HCT116 (cell line): ENCODE data around the gene SCN2B.

ENCODE experiments used
- EGR1 ChIP-seq: IDR thresholded peaks from 2 replicates; pipeline ENCODE4 v1.6.1; 2012; ENCODE audit warnings: low read depth
- ELF1 ChIP-seq: IDR thresholded peaks from 2 replicates; pipeline ENCODE4 v1.6.1; 2012; ENCODE audit warnings: low read depth, borderline replicate concordance
- EZH2 ChIP-seq: fragments of 200-600 bp; sonication (generic); IDR thresholded peaks from 2 replicates; pipeline ENCODE4 v1.6.1; 2017; ENCODE audit warnings: antibody characterized with exemption, mixed run types
- EZH2phosphoT487 ChIP-seq: fragments of 200-600 bp; IDR thresholded peaks from 2 replicates; pipeline ENCODE4 v1.6.1; 2018; ENCODE audit warnings: antibody characterized with exemption, borderline replicate concordance
- POLR2A ChIP-seq: IDR thresholded peaks from 2 replicates; pipeline ENCODE4 v1.7.0; 2011; ENCODE audit warnings: borderline replicate concordance; ENCODE audit not compliant: insufficient read depth, insufficient read length; ENCODE audit errors: extremely low read depth
- POLR2AphosphoS5 ChIP-seq: IDR thresholded peaks from 2 replicates; pipeline ENCODE4 v1.6.1; 2011; ENCODE audit warnings: mild to moderate bottlenecking, low read depth, low read length, moderate library complexity
- RAD21 ChIP-seq: IDR thresholded peaks from 2 replicates; pipeline ENCODE4 v1.6.1; 2012; ENCODE audit warnings: low read depth, mild to moderate bottlenecking
- SRF ChIP-seq: IDR thresholded peaks from 2 replicates; pipeline ENCODE4 v1.6.1; 2012; ENCODE audit warnings: low read depth
- TCF7L2 ChIP-seq: IDR thresholded peaks from 2 replicates; pipeline ENCODE4 v1.7.0; 2011; ENCODE audit warnings: borderline replicate concordance, inconsistent platforms; ENCODE audit not compliant: insufficient read depth, insufficient read length; ENCODE audit errors: extremely low read depth
- TF ChIP-seq, protein P1 (sequence below), 3 experiments: fragments of 200-600 bp in 1 of 3; sonication (generic) in 1 of 3; IDR thresholded peaks in 2 of 3; conservative IDR thresholded peaks in 1 of 3; 2 replicates each; pipeline ENCODE4 v1.5.1; 2012 to 2017; ENCODE audit warnings: low read depth in 2 of 3, low read length in 2 of 3, antibody characterized with exemption in 1 of 3, borderline replicate concordance in 1 of 3, control low read depth in 1 of 3, mild to moderate bottlenecking in 1 of 3, mixed read lengths in 1 of 3, mixed run types in 1 of 3, moderate library complexity in 1 of 3; ENCODE audit not compliant: insufficient read depth in 1 of 3
- TF ChIP-seq, protein P2 (sequence below): IDR thresholded peaks from 2 replicates; pipeline ENCODE4 v1.6.1; 2012; ENCODE audit warnings: low read depth
- TF ChIP-seq, protein P3 (sequence below): IDR thresholded peaks from 2 replicates; pipeline ENCODE4 v1.6.1; 2012
- TF ChIP-seq, protein P4 (sequence below): IDR thresholded peaks from 2 replicates; pipeline ENCODE4 v1.6.1; 2011; ENCODE audit warnings: mild to moderate bottlenecking, low read length, moderate library complexity; ENCODE audit not compliant: insufficient replicate concordance; ENCODE audit errors: extremely low read depth

DNA sequence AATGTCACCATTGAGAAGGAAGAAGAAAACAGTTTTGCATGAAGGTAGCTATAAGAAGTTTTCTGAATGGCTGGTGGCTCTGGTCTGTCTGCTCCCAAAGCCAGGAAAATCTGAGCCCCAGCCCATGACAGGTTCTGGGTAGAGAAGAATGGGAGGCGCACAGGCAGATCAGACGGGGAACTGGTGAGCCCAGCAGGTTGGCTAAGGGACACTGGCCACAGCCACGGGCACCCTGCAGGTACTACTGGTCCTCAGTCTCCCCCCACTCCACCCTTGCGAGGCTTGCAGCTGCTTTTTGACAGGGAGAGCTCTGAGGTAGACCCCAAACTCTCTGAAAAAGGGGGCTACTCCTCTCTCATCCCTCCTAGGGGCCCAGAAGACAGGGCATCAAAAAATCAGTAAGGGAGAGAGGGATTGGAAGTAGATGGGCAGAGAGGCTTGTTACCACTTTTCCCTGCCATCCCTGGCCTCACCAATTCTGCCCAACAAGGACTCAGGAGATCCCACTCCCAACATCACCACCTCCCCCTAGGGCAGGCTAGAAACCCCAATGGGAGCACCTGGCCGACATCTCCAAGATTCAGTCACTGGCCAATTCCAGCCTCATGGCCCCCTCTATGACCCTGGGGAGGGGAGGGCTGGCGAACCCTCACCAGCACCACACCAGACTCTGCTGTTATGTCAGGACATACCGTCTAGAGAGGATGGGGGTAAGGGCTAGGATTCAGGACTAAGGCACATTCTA lies 41.2 kb downstream of the SCN2B start:
- TF ChIP-seq, protein P1, sequence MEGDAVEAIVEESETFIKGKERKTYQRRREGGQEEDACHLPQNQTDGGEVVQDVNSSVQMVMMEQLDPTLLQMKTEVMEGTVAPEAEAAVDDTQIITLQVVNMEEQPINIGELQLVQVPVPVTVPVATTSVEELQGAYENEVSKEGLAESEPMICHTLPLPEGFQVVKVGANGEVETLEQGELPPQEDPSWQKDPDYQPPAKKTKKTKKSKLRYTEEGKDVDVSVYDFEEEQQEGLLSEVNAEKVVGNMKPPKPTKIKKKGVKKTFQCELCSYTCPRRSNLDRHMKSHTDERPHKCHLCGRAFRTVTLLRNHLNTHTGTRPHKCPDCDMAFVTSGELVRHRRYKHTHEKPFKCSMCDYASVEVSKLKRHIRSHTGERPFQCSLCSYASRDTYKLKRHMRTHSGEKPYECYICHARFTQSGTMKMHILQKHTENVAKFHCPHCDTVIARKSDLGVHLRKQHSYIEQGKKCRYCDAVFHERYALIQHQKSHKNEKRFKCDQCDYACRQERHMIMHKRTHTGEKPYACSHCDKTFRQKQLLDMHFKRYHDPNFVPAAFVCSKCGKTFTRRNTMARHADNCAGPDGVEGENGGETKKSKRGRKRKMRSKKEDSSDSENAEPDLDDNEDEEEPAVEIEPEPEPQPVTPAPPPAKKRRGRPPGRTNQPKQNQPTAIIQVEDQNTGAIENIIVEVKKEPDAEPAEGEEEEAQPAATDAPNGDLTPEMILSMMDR (IDR thresholded peaks at IDR 0.05 in 2 of 3, conservative IDR thresholded peaks at IDR 0.05 in 1 of 3; ENCODE audit: borderline replicate concordance in 1 of 3, insufficient read depth in 1 of 3, low read depth in 2 of 3, low read length in 2 of 3): no peak
- TF ChIP-seq EGR1 (no peak), RAD21 (no peak), ELF1 (no peak), TCF7L2 (no peak), SRF (no peak), EZH2phosphoT487 (no peak), POLR2A (no peak), POLR2AphosphoS5 (no peak), EZH2 (no peak)
- TF ChIP-seq, protein P2, sequence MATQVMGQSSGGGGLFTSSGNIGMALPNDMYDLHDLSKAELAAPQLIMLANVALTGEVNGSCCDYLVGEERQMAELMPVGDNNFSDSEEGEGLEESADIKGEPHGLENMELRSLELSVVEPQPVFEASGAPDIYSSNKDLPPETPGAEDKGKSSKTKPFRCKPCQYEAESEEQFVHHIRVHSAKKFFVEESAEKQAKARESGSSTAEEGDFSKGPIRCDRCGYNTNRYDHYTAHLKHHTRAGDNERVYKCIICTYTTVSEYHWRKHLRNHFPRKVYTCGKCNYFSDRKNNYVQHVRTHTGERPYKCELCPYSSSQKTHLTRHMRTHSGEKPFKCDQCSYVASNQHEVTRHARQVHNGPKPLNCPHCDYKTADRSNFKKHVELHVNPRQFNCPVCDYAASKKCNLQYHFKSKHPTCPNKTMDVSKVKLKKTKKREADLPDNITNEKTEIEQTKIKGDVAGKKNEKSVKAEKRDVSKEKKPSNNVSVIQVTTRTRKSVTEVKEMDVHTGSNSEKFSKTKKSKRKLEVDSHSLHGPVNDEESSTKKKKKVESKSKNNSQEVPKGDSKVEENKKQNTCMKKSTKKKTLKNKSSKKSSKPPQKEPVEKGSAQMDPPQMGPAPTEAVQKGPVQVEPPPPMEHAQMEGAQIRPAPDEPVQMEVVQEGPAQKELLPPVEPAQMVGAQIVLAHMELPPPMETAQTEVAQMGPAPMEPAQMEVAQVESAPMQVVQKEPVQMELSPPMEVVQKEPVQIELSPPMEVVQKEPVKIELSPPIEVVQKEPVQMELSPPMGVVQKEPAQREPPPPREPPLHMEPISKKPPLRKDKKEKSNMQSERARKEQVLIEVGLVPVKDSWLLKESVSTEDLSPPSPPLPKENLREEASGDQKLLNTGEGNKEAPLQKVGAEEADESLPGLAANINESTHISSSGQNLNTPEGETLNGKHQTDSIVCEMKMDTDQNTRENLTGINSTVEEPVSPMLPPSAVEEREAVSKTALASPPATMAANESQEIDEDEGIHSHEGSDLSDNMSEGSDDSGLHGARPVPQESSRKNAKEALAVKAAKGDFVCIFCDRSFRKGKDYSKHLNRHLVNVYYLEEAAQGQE: no peak
- TF ChIP-seq, protein P3, sequence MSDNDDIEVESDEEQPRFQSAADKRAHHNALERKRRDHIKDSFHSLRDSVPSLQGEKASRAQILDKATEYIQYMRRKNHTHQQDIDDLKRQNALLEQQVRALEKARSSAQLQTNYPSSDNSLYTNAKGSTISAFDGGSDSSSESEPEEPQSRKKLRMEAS: no peak
- TF ChIP-seq, protein P4, sequence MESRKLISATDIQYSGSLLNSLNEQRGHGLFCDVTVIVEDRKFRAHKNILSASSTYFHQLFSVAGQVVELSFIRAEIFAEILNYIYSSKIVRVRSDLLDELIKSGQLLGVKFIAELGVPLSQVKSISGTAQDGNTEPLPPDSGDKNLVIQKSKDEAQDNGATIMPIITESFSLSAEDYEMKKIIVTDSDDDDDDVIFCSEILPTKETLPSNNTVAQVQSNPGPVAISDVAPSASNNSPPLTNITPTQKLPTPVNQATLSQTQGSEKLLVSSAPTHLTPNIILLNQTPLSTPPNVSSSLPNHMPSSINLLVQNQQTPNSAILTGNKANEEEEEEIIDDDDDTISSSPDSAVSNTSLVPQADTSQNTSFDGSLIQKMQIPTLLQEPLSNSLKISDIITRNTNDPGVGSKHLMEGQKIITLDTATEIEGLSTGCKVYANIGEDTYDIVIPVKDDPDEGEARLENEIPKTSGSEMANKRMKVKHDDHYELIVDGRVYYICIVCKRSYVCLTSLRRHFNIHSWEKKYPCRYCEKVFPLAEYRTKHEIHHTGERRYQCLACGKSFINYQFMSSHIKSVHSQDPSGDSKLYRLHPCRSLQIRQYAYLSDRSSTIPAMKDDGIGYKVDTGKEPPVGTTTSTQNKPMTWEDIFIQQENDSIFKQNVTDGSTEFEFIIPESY: no peak
